GM19452 (cell line): ENCODE results near the gene UGT1A4.
"Not testable (repeated sequence)": the region's sequence is repeated elsewhere in the genome, so short reads cannot be mapped to it uniquely, and the experiment has no call there.

Experiments used
- ATAC-seq: cut with Tn5 transposase; IDR thresholded peaks from one replicate; pipeline ENCODE4 v1.9.1; 2021; ENCODE audit not compliant: unreplicated experiment

The UGT1A4 gene

DNA sequence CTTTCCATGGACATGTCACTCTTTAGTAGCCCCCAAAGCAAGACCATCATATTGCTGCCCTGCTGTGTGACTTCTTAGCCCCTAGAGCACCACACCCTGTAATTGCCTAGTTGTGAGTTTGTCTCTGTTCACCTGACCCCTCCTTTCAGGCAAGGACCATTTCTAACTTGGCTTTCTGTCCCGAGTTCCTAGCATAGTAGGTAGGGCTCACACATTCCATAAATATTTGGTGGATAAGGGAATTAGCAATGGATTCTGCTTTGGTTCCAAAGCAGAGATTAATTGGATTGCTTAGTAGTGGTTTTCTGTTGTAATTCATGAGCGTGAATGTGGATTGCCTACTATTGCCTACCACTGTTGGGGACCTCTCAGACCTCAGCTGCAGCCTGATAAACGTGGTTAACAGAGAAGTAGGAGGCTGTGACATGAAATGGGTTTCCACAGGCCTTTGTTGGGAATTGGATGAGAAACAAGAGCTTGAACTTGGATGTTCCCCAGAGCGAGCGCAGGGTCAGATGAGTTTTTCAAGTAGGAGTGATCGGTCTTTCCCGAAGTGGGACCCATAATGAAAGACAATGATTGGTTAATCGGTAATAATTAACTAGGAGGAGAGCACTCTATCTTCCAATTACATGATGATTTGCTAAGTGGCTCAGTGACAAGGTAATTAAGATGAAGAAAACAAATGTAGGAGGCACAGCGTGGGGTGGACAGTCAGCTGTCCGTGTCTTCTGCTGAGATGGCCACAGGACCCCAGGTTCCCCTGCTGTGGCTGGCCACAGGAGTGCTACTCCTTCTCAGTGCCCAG is 28.1 kb downstream of the UGT1A4 start:
- ATAC-seq, result no peak

DNA sequence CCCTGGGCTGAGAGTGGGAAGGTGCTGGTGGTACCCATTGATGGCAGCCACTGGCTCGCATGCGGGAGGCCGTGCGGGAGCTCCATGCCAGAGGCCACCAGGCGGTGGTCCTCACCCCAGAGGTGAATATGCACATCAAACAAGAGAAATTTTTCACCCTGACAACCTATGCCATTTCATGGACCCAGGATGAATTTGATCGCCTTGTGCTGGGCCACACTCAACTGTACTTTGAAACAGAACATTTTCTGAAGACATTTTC is 28.7 kb downstream of the UGT1A4 start:
- no peak for ATAC-seq

DNA sequence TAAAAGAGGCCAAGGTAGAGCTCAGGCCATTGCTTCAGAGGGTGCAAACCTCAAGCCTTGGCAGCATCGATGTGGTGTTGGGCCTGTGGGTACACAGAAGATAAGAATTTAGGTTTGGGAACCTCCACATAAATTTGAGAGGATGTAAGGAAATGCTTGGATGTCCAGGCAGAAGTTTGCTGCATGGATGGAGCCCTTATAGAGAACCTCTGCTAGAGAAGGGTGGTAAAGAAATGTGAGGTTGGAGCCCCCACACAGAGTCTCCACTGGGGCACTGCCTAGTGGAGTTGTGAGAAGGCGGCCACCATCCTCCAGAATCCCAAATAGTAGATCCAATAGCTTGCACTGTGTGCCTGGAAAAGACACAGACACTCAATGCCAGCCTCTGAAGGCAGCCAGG is 32.2 kb downstream of the UGT1A4 start:
- not testable (repeated sequence) for ATAC-seq

DNA sequence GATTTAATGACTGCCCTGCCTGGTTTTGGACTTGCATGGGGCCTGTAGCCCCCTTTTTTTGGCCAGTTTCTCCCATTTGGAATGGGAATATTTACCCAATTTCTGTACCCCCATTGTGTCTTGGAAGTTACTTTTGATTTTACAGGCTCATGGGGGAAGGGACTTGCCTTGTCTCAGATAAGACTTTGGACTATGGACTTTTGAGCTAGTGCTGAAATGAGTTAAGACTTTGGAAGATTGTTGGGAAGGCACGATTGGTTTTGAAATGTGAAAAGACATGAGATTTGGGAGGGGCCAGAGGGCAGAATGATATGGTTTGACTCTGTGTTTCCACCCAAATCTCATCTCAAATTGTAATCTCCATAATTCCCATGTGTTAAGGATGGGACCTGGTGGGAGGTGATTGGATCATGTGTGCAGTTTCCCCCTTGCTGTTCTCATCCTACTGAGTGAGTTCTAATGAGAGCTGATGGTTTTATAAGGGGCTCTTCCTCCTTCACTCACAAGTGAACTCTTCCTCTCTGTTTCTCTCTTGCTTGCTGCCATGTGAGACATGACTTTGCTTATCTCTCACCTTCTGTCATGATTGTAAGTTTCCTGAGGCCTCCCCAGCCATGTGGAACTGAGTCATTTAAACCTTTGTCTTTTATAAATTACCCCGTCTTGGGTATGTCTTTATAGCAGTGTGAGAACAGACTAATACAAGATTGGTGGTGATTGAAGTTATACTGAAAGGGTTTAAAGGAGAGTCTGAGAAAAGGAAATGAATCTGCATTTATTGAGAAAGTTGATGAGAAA is 32.9 kb downstream of the UGT1A4 start:
- not testable (repeated sequence) for ATAC-seq

DNA sequence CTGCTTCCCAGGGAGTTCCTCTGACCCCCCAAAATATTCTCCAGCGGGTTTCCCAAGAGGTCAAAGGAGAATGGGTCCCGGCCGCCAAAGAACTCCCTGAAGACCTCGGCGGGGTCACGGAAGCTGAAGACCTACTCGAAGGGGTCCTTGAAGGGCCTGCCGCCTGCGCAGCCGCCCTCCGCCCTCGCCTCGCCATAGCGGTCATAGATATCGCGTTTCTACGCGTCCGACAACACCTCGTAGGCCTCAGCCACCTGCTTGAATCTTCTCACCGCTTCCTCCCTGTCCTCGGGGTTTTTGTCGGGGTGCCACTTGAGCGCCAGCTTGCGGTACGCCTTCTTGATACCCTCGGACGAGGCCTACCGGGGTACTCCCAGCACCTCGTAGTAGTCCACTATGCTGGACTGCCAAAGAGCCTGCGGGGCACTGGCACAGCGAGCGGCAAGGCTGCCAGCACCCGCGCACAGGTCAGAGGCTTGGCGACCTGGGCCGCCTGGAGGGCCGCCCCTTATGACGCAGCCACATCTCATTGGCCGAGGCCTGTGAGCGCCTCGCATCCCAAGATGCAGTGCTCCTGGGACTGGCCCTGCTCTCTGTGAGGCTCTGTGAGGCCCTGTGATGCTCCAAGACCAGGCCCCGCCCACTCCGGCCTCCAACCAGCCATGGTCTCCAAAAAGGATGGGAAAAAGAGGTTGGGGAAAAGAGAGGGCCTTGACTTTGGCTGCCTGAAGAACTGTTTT is 36.5 kb downstream of the UGT1A4 start:
- no peak for ATAC-seq

GRCh38 chr2:233756429-233757081 is 38.0 kb downstream of the UGT1A4 start:
- no peak for ATAC-seq

- no peak for ATAC-seq
These were observed 39.6 kb downstream of the UGT1A4 start for GRCh38 chr2:233758141-233758540.

DNA sequence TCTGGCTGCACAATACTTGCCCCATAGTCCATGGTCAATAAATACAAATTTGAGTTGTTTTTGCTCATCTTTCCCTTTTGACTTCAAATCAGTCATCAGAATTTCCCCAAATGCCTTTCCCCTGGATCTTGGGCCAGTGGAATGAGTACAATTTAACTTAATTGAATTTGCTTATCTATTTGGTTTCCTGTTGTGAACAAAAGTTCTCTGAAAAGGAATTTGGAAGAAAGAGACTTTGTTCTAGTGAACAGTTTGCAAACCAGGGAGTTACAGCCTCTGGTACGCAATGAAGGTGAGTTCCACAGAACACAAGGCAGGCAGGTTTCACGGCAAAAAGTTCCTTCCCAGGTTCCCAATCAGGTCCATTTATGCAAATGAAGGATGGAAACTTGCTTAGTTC is 40.3 kb downstream of the UGT1A4 start:
- no peak for ATAC-seq

- no peak for ATAC-seq
These were observed 41.5 kb downstream of the UGT1A4 start, which contains the start of gene UGT1A1 for GRCh38 chr2:233760043-233760442. TSS of gene UGT1A1 (plus strand) at chr2:233760270. CDS start at chr2:233760288, 18 bp downstream.

DNA sequence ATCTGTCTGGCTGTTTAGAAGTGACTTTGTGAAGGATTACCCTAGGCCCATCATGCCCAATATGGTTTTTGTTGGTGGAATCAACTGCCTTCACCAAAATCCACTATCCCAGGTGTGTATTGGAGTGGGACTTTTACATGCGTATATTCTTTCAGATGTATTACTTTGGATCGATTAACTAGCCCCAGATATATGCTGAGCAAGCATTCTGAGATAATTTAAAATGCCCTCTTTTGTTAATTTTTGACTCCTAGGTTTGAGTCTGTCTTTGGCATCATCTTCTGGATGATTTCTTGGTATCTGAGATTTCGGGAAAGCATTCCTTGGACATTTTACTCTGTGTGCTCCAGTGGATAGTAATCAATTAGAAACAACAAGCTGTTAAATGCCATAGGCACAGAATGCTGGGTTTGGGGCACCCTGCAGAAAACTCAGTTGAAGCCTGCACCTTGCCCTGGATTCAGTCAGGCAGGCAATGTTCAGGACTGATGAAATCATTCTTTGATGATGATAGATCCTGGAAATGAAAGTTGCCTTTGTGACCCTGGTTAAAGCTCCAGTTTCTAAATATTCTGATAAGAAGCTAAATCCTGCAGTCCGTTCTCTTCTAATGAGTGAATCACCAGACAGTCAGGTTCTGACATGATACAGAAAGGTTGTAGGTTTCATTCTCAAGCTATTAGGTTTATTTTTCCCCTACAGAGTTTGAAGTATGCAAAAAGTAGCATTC is 42.7 kb downstream of the UGT1A4 start:
- no peak for ATAC-seq

GRCh38 chr2:233764264-233764663 is 45.7 kb downstream of the UGT1A4 start:
- ATAC-seq, result no peak

- ATAC-seq, result no peak
These were observed 46.2 kb downstream of the UGT1A4 start for GRCh38 chr2:233764761-233765160.

- ATAC-seq, result no peak
These were observed 47.9 kb downstream of the UGT1A4 start for GRCh38 chr2:233766416-233766815.

DNA sequence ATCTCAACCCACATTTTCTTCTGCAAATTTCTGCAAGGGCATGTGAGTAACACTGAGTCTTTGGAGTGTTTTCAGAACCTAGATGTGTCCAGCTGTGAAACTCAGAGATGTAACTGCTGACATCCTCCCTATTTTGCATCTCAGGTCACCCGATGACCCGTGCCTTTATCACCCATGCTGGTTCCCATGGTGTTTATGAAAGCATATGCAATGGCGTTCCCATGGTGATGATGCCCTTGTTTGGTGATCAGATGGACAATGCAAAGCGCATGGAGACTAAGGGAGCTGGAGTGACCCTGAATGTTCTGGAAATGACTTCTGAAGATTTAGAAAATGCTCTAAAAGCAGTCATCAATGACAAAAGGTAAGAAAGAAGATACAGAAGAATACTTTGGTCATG is 49.5 kb downstream of the UGT1A4 start:
- ATAC-seq, result no peak

DNA sequence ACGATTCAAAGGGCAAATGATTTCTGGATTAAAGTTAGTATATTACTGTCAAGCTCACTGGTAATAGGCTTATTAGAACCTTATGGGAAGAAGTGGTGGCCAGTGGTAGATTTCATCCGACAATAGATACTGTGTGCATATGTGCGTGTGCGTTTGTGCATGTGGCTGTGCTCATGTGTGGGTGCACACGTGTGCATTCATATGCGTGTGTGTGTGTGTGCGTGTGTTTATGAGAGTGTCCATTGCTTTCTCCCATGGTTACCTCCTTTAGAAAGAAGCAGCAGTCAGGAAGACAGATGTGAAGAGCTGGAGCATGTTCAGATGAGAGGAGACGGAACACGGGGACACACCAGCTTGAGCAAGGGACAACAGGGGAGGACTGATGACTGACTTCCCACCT is 50.7 kb downstream of the UGT1A4 start:
- no peak for ATAC-seq

DNA sequence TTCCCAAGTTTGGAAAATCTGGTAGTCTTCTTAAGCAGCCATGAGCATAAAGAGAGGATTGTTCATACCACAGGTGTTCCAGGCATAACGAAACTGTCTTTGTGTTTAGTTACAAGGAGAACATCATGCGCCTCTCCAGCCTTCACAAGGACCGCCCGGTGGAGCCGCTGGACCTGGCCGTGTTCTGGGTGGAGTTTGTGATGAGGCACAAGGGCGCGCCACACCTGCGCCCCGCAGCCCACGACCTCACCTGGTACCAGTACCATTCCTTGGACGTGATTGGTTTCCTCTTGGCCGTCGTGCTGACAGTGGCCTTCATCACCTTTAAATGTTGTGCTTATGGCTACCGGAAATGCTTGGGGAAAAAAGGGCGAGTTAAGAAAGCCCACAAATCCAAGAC is 53.6 kb downstream of the UGT1A4 start:
- no peak for ATAC-seq

DNA sequence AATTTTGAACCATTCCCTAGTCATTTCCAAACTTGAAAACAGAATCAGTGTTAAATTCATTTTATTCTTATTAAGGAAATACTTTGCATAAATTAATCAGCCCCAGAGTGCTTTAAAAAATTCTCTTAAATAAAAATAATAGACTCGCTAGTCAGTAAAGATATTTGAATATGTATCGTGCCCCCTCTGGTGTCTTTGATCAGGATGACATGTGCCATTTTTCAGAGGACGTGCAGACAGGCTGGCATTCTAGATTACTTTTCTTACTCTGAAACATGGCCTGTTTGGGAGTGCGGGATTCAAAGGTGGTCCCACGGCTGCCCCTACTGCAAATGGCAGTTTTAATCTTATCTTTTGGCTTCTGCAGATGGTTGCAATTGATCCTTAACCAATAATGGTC is 54.0 kb downstream of the UGT1A4 start:
- no peak for ATAC-seq

GRCh38 chr2:233773854-233774253 is 55.3 kb downstream of the UGT1A4 start:
- no peak for ATAC-seq

DNA sequence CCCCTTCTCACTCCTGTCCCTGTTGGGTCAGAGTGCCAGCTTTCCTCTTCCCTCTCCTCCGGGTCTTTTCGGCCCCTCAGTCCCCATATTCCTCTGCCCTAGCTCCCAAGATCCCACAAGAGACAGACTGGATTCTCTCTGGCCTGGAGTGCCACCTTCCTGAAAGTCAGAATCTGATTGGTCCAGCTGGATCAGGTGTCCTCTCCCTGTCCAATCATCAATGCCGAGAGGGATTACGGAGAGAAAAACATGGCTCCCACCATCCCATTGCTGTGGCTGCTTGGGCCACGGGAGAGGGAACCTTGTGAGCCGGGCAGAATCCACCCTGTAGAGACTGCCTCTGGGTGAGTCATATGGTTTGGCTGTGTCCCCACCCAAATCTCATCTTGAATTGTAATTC is 56.9 kb downstream of the UGT1A4 start:
- no peak for ATAC-seq

- no peak for ATAC-seq
These were observed 59.5 kb downstream of the UGT1A4 start, which contains the start of gene MROH2A for GRCh38 chr2:233778030-233778429. TSS of gene MROH2A (plus strand) at chr2:233778330. CDS start at chr2:233779359, 1,029 bp downstream.
